Suprapubic skin (tissue), 4 donors: ENCODE results near the gene CDKL1. TPM values are rescaled to one million over a fixed set of nuclear protein-coding genes. Genes with fewer than 3 reads are reported as not detected.

Experiments used
- DNase-seq, 2 donors: peaks; one replicate each; pipeline ENCODE4 v3.0.0-alpha.2; 2019; ENCODE audit warnings: low spot score in 2 of 2
- H3K27ac ChIP-seq: fragments of 200-600 bp; sonication (generic); one replicate; pipeline ENCODE4 v1.5.1; 2019
- H3K27me3 ChIP-seq: fragments of 200-600 bp; sonication (generic); one replicate; pipeline ENCODE4 v1.5.1; 2019
- H3K36me3 ChIP-seq: fragments of 200-600 bp; sonication (generic); one replicate; pipeline ENCODE4 v1.5.1; 2019
- H3K4me1 ChIP-seq: fragments of 200-600 bp; sonication (generic); one replicate; pipeline ENCODE4 v1.5.1; 2019
- H3K4me3 ChIP-seq: fragments of 200-600 bp; sonication (generic); one replicate; pipeline ENCODE4 v1.5.1; 2019; ENCODE audit warnings: mild to moderate bottlenecking
- H3K9me3 ChIP-seq: fragments of 200-600 bp; sonication (generic); one replicate; pipeline ENCODE4 v1.5.1; 2019
- EP300 ChIP-seq: sonication (generic); formaldehyde crosslinking; IDR thresholded peaks from one replicate; pipeline ENCODE4 v1.6.1; 2017; ENCODE audit warnings: antibody characterized with exemption
- POLR2A ChIP-seq, 2 donors: fragments of 450-650 bp; IDR thresholded peaks; one replicate each; pipeline ENCODE4 v1.6.1; 2017; ENCODE audit warnings: antibody characterized with exemption in 2 of 2, mild to moderate bottlenecking in 2 of 2, moderate library complexity in 2 of 2
- POLR2AphosphoS5 ChIP-seq, 3 donors: sonication (generic); formaldehyde crosslinking; IDR thresholded peaks; one replicate each; pipeline ENCODE4 v1.6.1; 2017; ENCODE audit warnings: antibody characterized with exemption in 3 of 3
- WGBS: methylation state at CpG from one replicate; pipeline ENCODE4 v1.1.5; 2018; 5-methylcytosine and 5-hydroxymethylcytosine counted together
- total RNA-seq, 4 donors: library from RNA; depleted of rRNA; stranded (reverse); fragments of >200 nt; gene quantifications; one replicate each; pipeline ENCODE4 v1.1.0, GENCODE V29; 2016
- TF ChIP-seq, protein P1 (sequence below), 2 donors: fragments of 200-600 bp in 1 of 2; fragments of 450-650 bp in 1 of 2; sonication (generic) in 1 of 2; IDR thresholded peaks; one replicate each; pipeline ENCODE4 v1.5.1; 2016 to 2019; ENCODE audit warnings: antibody characterized with exemption in 2 of 2, mild to moderate bottlenecking in 1 of 2, moderate library complexity in 1 of 2

The CDKL1 gene
- total RNA-seq, 4 donors from 2014 or later: 2.4 to 11.9 (median 5.2) TPM

DNA sequence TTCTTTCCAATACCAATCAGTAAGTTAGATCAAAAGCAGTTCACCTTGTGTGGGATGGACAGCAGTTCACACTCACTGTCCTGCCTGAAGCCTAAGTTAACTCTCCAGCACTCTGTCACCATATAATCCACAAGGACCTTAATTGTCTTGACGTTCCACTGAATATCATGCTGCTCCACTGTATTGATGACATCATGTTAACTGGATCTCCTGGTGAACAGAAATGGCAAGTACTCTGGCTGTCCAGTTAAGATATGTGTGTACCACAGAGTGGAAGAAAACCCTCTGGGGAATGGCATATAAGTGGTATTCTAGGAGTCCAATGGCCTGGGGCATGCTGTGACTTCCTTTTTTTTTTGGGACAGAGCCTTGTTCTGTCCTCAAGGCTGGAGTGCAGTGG lies 16.2 kb downstream of the CDKL1 start:
- TF ChIP-seq POLR2A (IDR thresholded peaks at IDR 0.05) (no peak), EP300 (no peak)
- TF ChIP-seq, protein P1, sequence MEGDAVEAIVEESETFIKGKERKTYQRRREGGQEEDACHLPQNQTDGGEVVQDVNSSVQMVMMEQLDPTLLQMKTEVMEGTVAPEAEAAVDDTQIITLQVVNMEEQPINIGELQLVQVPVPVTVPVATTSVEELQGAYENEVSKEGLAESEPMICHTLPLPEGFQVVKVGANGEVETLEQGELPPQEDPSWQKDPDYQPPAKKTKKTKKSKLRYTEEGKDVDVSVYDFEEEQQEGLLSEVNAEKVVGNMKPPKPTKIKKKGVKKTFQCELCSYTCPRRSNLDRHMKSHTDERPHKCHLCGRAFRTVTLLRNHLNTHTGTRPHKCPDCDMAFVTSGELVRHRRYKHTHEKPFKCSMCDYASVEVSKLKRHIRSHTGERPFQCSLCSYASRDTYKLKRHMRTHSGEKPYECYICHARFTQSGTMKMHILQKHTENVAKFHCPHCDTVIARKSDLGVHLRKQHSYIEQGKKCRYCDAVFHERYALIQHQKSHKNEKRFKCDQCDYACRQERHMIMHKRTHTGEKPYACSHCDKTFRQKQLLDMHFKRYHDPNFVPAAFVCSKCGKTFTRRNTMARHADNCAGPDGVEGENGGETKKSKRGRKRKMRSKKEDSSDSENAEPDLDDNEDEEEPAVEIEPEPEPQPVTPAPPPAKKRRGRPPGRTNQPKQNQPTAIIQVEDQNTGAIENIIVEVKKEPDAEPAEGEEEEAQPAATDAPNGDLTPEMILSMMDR (IDR thresholded peaks at IDR 0.05): no peak

GRCh38 chr14:50379563-50379962 lies 17.1 kb downstream of the CDKL1 start:
- Histone ChIP-seq H3K27me3 (no peaks in the 10 kb centered on the region), H3K36me3 (no peaks in the 10 kb centered on the region), H3K27ac (no peak overlapping the region), H3K4me1 (no peaks in the 10 kb centered on the region), H3K9me3 (no peaks in the 10 kb centered on the region), H3K4me3 (no peak overlapping the region)
- 100% methylated on average over 2 of the region's 2 CpGs for WGBS
- TF ChIP-seq, protein P1 (IDR thresholded peaks at IDR 0.05): no peak
- TF ChIP-seq POLR2AphosphoS5 (IDR thresholded peaks at IDR 0.05) (no peak), EP300 (no peak), POLR2A (IDR thresholded peaks at IDR 0.05) (no peak)
- DNase-seq: no peak

More for the DNA sequence above, 16.2 kb downstream of the CDKL1 start:
- WGBS: 100% methylated on average over 1 of the region's 1 CpG
- DNase-seq: no peak
- no peaks in the 10 kb centered on the region for H3K36me3 ChIP-seq
- H3K4me1 ChIP-seq: no peaks in the 10 kb centered on the region
- no peaks in the 10 kb centered on the region for H3K27me3 ChIP-seq
- H3K4me3 ChIP-seq: no peak overlapping the region
- no peak overlapping the region for H3K27ac ChIP-seq
- no peaks in the 10 kb centered on the region for H3K9me3 ChIP-seq

DNA sequence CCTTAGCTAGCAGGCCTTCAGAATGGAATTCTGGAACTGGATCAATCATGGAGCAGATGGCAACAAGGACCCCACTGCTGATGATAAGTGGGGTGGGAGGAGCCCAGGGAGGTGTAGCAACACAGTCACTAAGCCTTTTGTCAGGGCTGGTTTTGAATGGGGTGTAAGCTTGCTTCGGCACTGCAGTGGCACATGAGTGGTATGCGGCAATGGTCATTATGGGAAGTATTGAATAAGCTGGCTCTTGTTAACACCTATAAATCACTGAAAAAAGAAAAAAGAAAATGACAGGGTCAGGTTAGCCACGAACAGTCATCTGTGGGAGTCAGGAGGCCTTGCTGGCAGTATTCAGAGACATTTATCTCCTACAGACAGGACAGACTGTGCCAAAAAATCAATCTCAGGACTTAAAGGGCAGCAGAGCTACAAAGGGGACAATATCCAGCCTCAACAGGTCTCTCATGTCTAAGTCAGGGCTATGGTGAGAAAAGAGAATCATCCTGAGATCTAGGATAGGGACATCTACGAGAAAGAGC lies 19.1 kb downstream of the CDKL1 start:
- Histone ChIP-seq H3K4me3 (no peak overlapping the region), H3K9me3 (no peaks in the 10 kb centered on the region), H3K27me3 (no peaks in the 10 kb centered on the region), H3K27ac (no peak overlapping the region), H3K36me3 (no peaks in the 10 kb centered on the region), H3K4me1 (no peaks in the 10 kb centered on the region)
- TF ChIP-seq, protein P1 (IDR thresholded peaks at IDR 0.05): no peak
- TF ChIP-seq POLR2AphosphoS5 (IDR thresholded peaks at IDR 0.05): no peak
- no peak for TF ChIP-seq EP300
- TF ChIP-seq POLR2A (IDR thresholded peaks at IDR 0.05): no peak
- 88% methylated on average over 4 of the region's 4 CpGs for WGBS
- no peak for DNase-seq

GRCh38 chr14:50375760-50376159 lies 20.9 kb downstream of the CDKL1 start:
- TF ChIP-seq EP300 (no peak), POLR2AphosphoS5 (IDR thresholded peaks at IDR 0.05) (no peak), POLR2A (IDR thresholded peaks at IDR 0.05) (no peak)
- TF ChIP-seq, protein P1 (IDR thresholded peaks at IDR 0.05): no peak
- Histone ChIP-seq H3K4me3 (no peak overlapping the region), H3K36me3 (no peaks in the 10 kb centered on the region), H3K4me1 (no peaks in the 10 kb centered on the region), H3K9me3 (no peaks in the 10 kb centered on the region), H3K27me3 (no peaks in the 10 kb centered on the region), H3K27ac (no peak overlapping the region)
- over 99% methylated on average over 5 of the region's 5 CpGs for WGBS
- DNase-seq: no peak

DNA sequence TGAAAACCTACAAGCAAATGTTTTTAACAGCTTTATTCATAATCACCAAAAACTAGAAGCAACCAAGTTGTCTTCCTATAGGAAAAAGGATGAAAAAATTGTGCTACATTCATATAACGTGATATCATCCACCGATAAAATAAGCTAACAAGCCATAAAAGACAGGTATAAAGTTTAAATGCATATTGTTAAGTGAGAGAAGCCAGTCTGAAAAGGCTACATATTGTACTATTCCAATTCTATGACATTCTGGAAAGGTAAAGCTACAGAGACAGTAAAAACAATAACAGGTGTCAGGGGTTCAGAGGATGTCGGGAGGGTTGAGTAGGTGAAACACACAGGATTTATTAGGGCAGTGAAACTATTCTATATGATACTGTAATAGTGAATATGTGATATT lies 22.7 kb downstream of the CDKL1 start:
- Histone ChIP-seq H3K36me3 (no peaks in the 10 kb centered on the region), H3K4me3 (no peak overlapping the region), H3K27ac (no peak overlapping the region), H3K9me3 (no peaks in the 10 kb centered on the region), H3K27me3 (no peaks in the 10 kb centered on the region), H3K4me1 (no peaks in the 10 kb centered on the region)
- WGBS: 97% methylated on average over 3 of the region's 3 CpGs
- TF ChIP-seq POLR2AphosphoS5 (IDR thresholded peaks at IDR 0.05) (no peak), EP300 (no peak), POLR2A (IDR thresholded peaks at IDR 0.05) (no peak)
- DNase-seq: no peak

- TF ChIP-seq POLR2A (IDR thresholded peaks at IDR 0.05): no peak
- no peak for TF ChIP-seq EP300
- TF ChIP-seq POLR2AphosphoS5 (IDR thresholded peaks at IDR 0.05): no peak
- TF ChIP-seq, protein P1 (IDR thresholded peaks at IDR 0.05): no peak
- Histone ChIP-seq H3K9me3 (no peaks in the 10 kb centered on the region), H3K36me3 (no peaks in the 10 kb centered on the region), H3K27ac (no peak overlapping the region), H3K27me3 (no peaks in the 10 kb centered on the region), H3K4me3 (no peak overlapping the region), H3K4me1 (no peaks in the 10 kb centered on the region)
- 86% methylated on average over 4 of the region's 4 CpGs for WGBS
- no peak for DNase-seq
Measured at GRCh38 chr14:50371546-50371945, 25.1 kb downstream of the CDKL1 start.
